ENCODE results near the gene PCDHA1.
A peak's percentile ranks its signal among the peaks of the same experiment; 100 is the strongest.
"Not testable (repeated sequence)": the region's sequence is repeated elsewhere in the genome, so short reads cannot be mapped to it uniquely, and the experiment has no call there.

The PCDHA1 gene

DNA sequence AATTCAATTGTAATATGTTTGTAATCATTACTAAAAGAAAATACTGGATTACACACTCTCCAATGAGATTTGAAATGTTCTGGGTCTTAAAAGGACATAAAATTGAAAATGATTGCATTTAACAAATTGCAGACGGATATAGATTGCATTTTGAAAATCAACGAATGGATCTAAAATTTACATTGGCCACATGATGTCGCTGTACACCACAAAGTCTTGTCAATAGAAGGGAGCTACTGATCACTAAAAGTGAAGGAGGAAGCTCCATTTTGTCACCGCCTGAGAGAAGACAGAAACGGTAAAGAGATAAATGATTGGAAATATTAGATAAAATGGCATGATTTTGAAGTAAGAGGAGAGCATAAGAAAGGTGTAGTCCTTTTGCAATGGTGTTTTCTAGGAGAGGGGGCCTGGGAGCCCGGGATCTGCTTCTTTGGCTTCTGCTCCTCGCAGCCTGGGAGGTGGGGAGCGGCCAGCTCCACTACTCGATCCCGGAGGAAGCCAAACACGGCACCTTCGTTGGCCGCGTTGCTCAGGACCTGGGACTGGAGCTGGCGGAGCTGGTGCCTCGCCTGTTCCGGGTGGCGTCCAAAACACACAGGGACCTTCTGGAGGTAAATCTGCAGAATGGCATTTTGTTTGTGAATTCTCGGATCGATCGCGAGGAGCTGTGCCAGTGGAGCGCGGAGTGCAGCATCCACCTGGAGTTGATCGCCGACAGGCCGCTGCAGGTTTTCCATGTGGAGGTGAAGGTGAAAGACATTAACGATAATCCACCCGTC is at the start of gene PCDHA1:
TSS of gene PCDHA1 (plus strand) at position 236 of the 782 bp plus-strand sequence.
- TF ChIP-seq, protein P1, sequence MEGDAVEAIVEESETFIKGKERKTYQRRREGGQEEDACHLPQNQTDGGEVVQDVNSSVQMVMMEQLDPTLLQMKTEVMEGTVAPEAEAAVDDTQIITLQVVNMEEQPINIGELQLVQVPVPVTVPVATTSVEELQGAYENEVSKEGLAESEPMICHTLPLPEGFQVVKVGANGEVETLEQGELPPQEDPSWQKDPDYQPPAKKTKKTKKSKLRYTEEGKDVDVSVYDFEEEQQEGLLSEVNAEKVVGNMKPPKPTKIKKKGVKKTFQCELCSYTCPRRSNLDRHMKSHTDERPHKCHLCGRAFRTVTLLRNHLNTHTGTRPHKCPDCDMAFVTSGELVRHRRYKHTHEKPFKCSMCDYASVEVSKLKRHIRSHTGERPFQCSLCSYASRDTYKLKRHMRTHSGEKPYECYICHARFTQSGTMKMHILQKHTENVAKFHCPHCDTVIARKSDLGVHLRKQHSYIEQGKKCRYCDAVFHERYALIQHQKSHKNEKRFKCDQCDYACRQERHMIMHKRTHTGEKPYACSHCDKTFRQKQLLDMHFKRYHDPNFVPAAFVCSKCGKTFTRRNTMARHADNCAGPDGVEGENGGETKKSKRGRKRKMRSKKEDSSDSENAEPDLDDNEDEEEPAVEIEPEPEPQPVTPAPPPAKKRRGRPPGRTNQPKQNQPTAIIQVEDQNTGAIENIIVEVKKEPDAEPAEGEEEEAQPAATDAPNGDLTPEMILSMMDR (IDR thresholded peaks at IDR 0.05), result peak; percentile 71
- no peak for TF ChIP-seq ZFX (IDR thresholded peaks at IDR 0.05; ENCODE audit: borderline replicate concordance)
- no peak within 1 kb of the TSS for H3K27ac ChIP-seq

DNA sequence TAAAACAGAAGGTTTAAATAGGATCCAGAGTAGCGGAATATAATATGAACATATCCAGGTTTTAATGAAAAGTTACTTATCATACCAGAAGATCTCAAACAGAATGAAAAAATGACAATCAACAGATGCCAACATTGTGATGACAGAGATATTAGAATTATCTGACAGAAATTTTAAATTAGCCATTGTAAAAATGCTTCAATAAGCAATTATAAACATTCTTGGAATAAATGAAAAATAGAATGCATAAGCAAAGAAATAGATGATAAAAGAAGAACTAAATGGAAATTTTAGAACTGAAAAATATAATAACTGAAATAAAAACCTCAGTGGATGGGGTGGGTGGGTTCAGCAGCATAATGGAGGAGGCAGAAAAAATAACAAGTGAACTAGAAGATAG is 48.5 kb upstream of the PCDHA1 start:
- H3K27ac ChIP-seq, result no peak overlapping the region
- TF ChIP-seq, protein P1 (IDR thresholded peaks at IDR 0.05), result no peak

DNA sequence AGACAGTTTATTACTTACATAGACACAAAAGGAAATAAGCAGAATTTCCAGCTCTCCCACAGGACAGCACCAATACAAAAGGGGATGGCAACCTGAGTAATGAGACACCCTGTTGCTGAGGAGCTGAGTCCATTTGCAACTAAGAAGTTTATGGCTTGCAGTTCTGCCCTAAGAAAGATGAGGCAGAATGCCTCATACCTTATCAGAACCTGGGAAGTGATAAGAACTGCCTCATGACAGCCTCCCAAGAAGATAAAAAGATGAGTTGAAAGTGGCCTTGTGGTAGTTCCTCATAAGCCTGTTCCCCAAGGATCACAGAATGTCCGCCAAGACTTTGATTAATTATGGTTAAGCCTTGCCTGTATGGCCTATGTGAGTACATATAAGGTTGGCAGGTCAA is 44.0 kb upstream of the PCDHA1 start:
- H3K27ac ChIP-seq, result no peak overlapping the region
- TF ChIP-seq, protein P1 (IDR thresholded peaks at IDR 0.05), result no peak
- TF ChIP-seq ZFX (IDR thresholded peaks at IDR 0.05; ENCODE audit: borderline replicate concordance), result no peak

DNA sequence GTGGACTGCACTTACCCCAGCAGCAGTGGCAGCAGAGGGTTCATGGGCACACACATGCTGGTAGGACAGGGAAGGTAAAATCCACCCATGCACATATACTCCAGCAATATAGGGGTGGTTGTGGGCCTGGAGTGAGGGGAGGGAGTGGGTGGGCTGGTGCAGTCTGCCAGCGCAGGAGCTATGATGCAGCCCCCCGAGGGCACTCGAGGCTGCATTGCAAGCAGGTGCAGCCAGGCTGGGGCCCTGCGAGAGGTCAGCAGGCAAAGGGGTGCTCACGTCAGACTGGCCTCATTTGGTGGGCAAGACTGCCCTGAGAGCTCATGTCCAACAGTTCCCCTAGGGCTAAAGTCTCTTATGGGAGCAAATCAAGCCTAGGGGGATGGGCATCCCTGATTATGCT is 32.4 kb upstream of the PCDHA1 start:
- TF ChIP-seq, protein P1 (IDR thresholded peaks at IDR 0.05), result no peak
- no peak for TF ChIP-seq ZFX (IDR thresholded peaks at IDR 0.05; ENCODE audit: borderline replicate concordance)
- no peak overlapping the region for H3K27ac ChIP-seq

DNA sequence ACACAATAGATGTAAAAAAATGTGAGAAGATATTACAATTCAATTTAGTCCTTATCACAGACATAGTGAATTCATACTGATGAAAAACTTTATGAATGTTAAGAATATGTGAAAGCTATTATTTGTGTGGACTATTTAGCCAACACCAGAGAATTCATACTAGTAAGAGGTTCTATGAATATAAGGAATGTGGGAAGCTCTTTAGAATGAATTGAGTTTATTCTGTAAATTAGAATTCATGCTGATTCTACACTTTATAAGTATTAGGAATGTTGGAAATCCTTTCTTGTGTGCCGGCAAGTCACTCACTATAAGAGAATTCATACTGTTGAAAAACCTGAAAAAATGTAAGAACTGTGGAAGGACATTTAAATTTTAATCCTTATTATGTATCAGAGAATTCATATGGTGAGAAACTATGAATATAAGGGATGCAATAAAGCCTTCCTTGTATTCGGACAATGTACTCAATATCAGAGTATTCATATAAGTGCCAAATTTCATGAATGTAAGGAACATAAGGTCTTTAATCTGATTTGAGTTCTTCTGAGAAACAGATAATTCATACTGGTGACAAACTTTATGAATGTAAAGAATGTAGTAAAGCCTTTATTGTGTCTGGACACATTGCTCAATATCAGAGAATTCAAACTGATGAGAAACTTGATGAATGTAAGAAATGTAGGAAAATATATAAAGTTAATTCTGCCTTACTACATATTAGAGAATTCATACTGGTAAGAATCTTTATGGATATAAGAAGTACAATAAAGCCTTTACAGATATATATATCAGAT is 21.6 kb upstream of the PCDHA1 start:
- no peak overlapping the region for H3K27ac ChIP-seq
- TF ChIP-seq ZFX (IDR thresholded peaks at IDR 0.05; ENCODE audit: borderline replicate concordance), result no peak
- TF ChIP-seq, protein P1 (IDR thresholded peaks at IDR 0.05), result no peak

DNA sequence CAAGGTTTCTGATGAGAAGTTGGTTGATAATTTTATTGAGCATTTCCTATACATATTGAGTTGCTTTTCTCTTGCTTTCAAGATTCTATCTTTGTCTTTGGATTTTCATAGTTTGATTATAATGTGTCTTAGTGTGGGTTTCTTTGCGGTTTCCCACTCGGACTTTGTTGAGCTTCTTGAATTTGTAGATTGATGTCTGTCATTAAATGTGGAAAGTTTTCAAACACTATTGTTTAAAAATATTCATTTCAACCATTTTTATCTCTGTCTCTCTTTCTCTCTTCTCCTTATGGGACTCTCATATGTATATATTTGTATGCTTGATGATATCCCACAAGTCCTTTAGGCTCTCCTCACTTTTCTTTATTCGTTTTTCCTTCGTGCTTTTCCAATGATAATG is 18.5 kb upstream of the PCDHA1 start:
- TF ChIP-seq ZFX (IDR thresholded peaks at IDR 0.05; ENCODE audit: borderline replicate concordance), result no peak
- TF ChIP-seq, protein P1 (IDR thresholded peaks at IDR 0.05), result no peak
- H3K27ac ChIP-seq, result no peak overlapping the region

DNA sequence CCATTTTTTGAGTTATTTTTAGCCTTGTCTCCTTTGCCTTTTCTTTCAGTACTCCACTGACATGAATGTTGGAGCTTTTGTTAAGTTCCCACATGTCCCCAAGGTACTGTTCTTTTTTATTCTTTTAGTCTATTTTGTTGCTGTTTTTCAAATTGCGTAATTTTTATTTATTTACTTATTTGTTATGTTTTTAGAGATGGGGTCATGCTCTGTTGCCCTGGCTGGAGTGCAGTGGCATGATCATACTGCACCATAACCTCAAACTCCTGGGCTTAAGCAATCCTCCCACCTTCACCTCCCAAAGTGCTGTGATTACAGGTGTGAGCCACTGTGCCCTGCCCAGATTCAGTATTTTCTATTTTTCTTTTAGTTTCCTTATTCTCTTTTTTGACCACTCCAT is 5.4 kb upstream of the PCDHA1 start:
- no peak for TF ChIP-seq ZFX (IDR thresholded peaks at IDR 0.05; ENCODE audit: borderline replicate concordance)
- TF ChIP-seq, protein P1 (IDR thresholded peaks at IDR 0.05), result no peak

DNA sequence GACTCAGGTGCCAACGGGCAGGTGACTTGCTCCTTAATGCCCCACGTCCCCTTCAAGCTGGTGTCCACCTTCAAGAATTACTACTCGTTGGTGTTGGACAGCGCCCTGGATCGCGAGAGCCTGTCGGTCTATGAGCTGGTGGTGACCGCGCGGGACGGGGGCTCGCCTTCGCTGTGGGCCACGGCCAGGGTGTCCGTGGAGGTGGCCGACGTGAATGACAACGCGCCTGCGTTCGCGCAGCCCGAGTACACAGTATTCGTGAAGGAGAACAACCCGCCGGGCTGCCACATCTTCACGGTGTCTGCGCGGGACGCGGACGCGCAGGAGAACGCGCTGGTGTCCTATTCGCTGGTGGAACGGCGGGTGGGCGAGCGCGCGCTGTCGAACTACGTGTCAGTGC is 1.5 kb downstream of the PCDHA1 start:
- H3K27ac ChIP-seq, result not testable (repeated sequence)

More for the DNA sequence above, 5.4 kb upstream of the PCDHA1 start:
- no peak overlapping the region for H3K27ac ChIP-seq

DNA sequence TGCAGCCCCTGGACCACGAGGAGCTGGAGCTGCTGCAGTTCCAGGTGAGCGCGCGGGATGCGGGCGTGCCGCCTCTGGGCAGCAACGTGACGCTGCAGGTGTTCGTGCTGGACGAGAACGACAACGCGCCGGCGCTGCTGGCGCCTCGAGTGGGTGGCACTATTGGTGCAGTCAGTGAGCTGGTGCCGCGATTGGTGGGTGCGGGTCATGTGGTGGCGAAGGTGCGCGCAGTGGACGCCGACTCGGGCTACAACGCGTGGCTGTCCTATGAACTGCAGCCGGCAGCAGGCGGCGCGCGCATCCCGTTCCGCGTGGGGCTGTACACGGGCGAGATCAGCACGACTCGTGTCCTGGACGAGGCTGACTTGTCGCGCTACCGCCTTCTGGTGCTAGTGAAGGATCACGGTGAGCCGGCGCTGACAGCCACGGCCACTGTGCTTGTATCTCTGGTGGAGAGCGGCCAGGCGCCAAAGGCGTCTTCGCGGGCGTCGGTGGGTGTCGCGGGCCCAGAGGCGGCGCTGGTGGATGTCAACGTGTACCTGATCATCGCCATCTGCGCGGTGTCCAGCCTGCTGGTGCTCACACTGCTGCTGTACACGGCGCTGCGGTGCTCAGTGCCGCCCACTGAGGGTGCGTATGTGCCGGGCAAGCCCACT is 2.0 kb downstream of the PCDHA1 start:
- H3K27ac ChIP-seq, result not testable (repeated sequence)

All from 22Rv1 (cell line).